ENCODE measurements around the gene PTPRU.
"Not testable (repeated sequence)": the region's sequence is repeated elsewhere in the genome, so short reads cannot be mapped to it uniquely, and the experiment has no call there.

PTPRU gene

DNA sequence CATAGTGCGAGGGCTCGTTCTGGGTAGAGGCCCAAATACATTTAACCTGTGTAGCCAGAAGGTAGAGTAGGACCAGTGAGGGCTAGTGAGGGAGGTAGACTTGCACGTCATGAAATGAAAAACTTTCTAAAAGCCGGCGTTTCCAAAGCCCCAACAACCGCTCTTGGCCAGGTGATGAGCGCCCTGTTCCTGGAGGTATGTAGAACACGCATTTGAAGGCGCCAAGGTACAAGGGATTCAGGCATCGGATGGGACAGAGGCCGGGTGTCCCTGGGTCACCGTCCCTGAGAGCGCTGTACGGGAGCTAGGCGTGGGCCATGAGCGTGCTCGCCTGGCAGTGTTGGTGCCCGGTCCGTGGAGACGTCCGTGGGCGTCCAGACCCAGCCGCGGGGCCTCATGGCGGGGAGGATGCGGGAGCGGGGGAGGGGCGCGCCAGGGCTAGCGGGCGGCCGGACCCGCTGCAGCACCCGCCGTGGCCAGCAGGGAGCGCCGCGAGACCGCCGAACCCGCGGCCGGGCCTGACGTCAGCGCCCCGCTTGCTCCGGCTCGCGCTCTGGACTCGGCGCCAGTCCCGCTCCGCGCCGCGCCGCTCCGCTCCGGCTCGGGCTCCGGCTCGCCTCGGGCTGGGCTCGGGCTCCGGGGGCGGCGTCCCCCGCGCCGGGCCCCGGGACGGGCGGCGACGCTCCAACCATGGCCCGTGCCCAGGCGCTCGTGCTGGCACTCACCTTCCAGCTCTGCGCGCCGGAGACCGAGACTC is at the start of gene PTPRU:
TSS of gene PTPRU (plus strand) at position 568 of the 757 bp plus-strand sequence. CDS start at position 691, 123 bp downstream.
- no peak for DNase-seq

DNA sequence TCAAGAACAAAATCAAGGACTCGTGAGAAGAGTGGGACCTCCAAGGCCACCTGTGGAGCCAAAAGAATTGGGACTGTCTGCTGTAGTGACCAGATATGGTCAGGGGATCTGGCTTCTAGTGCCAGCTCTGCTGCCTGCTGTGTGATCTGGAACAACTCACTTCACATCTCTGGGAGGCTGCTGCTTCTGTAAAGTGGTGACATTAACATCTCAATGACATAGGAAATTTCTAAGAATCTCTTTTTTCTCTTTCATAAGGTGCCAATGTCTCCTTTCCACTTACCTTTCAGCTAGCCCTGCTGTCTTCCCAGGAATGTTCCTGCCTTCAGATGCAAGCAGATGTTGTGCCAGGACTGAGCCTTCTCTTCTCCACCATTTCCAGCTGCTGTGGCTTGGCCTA is 49.6 kb upstream of the PTPRU start:
- DNase-seq, result no peak

DNA sequence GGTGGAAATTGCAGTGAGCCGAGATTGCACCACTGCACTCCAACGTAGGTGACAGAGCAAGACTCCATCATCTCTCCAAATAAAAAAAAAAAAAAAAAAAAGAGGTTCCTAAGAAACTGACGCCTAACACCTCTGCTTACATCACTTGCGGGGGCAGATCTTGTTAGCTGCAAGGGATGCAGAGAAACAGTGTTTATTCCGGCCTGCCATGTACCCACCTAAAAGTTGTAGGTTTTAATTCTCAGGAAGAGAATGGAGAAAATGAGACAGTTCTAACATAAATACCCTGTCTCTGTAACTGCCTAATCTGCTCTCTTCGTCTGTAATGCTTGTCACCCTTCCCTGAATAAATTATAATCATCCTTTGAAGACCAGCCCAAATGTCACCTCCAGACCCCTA is 45.6 kb upstream of the PTPRU start:
- no peak for DNase-seq

DNA sequence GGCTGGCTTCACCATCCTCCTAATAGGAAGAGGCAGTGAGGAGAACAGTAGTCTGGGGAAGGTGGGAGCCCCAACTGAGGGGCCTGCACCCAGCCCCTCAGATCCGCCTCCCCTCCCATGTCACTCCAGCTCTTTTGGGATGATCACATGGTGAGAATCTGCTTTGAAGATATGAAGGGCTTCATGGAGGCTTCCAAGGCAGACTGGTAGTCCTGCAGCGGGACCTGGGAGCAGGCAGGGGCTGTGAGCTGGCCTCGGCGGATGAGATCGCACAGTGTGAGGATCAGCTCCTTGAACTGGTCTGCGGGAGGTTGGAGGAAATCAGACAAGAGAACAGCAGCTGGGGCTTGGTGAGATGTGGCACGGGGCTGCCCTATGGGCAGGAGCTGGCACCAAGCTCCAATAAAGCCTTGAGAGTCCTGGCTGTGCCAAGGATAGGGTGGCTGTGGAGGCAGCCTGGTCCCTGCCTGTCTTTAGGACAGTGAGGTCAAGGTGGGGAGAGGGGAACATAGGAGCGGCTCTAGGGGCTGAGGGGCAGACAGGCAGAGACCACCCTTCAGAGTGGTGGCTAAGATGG is 42.4 kb upstream of the PTPRU start:
- no peak for DNase-seq

DNA sequence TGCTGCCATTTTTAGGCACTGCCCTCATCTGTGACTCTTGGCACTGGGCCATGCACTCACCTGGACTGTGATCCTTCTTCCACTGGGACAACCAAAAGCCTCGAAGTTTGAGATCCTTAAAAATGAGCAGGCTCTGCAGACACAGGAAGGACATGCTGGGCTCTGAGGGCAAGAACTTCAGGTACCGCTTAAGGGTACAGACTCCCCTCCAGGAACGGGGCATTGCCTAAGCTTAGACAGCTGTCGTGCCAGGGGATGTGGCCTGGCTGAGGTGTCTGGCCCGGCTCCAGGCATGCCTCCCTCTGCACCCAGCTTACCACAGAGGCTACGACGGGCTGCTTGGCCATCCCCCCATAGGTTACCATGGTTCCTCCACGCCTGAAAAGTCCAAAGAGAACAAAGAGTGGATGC is 40.4 kb upstream of the PTPRU start:
- DNase-seq, result no peak

DNA sequence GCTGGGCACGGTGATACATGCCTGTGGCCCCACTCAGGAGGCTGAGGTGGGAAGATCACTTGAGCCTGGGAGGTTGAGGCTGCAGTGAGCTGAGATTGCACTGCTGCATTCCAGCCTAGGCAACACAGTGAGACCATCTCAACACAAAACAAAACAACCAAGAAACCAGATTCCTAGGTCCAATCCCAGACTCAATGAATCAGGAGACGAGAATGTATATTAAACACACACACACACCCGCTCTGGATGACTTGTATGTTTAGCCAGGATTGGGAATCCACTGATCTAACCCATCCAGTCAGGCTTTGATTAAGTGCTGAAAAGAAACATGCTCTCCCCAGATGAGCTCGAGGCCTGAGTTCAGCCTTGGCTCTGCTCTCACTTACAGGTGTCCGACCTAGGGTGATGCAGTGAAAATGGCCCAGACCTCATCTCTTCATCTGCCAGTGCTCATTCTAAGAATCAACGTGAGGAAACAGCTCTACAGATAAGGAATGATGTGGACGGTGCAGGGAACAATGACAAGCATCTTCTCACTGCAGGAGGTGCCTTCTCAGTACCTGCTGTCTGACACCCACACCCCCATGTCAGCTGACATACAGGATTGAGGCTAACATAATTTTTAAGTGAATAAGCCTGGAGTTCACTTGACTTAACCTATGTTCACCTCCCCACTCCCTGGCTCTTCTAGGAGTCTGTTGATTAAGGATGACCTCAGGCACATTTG is 39.3 kb upstream of the PTPRU start:
- DNase-seq, result no peak

DNA sequence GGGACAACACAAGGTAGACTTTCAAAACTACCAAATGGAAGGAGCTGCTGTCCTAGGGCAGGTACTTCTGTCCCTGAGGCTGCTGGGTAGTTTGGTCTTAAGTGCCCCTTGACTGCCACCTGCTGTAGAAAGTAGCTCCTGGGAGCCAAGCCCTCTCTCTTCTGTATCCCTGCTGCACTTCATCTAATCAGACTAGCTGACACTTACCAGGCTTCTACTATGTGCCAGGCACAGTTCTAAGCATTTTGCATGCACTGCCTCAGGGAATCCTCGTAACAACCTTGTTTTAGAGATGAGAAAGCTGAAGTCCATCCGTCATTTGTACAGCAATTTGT is 38.8 kb upstream of the PTPRU start:
- no peak for DNase-seq

DNA sequence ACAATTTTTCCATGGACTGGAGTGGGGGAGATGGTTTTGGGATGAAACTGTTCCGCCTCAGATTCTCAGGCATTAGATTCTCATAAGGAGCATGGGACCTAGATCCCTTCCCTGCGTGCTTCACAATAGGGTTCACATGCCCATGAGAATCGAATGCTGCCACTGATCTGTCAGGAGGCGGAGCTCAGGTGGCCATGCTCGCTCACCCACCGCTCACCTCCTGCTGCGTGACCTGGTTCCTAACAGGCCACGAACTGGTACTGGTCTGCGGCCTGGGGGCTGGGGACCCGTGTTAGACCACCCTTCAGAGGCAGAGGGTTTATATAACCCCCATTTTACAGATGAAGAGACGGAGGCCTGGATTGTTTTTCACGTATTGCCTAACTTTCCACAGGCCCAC is 38.3 kb upstream of the PTPRU start:
- no peak for DNase-seq

DNA sequence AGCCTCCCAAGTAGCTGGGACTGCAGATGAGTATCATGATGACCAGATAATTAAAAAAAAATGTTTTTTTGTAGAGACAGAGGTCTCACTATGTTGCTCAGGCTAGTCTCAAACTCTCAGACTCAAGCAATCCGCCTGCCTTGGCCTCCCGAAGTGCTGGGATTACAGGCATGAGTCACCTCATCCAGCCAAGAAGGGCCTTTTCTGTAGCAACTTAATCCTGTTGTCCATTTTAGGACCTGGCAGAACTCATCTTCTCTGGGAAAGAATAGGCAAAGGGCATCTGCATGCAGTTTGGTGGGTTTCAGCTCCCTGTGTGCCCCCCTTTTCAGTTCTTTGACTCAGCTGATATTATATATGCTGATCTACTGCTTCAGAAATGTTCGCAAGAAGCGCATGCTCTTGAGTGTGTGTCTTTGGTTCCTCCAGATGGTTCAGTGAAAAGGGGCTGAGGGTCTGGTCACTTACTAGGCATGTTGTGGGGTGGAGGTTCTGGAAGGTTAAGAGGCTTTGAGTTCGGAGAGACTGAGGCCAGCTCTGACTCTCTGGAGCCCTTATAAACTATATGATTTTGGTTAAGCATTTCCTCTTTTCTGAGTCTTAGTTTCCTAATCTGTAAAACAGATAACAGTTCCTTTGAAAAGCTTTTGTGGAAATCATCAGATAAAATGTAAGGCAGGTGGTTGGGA is 35.3 kb upstream of the PTPRU start:
- no peak for DNase-seq

DNA sequence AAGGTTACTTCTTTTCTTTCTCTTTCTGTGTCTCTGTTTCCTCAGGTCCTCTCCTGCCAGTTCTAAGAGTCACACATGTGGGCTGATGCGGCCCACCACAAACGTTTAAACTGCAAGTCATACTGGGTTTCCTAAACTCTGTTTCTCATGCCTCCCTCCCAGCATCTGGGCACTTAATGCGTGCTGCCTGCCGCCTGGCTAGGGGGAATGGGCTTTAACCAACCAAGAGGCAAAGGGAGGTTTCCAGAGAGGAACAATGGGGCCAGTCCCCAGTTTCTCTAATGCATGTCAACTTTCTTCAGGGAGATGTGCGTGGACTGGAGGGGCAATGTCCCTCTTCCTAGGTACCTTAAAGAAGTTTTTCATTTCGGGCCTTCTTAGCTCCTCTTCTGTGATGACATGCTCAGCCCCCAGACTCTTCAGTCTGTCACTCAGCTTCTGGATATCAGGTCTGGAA is 34.7 kb upstream of the PTPRU start:
- DNase-seq, result no peak

DNA sequence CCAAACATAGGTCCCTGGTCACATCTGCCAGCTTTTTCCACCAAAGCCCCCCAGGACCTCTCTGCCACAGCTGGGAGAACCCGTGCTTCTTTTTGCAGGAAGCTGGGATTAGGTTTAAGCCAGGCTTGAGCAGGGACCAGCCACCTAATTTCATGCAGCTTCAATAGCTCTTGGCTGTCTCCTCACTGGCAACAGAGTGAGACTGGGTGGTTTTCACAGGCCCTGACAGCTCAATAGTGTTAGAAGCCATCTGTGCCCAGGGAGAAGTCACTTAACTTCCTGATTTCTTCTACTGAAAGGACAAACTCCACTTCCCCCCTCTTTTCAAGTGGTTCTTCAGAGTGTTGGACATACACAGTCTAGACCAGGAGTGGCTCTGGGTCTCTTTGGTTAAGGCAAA is 34.3 kb upstream of the PTPRU start:
- DNase-seq, result no peak

DNA sequence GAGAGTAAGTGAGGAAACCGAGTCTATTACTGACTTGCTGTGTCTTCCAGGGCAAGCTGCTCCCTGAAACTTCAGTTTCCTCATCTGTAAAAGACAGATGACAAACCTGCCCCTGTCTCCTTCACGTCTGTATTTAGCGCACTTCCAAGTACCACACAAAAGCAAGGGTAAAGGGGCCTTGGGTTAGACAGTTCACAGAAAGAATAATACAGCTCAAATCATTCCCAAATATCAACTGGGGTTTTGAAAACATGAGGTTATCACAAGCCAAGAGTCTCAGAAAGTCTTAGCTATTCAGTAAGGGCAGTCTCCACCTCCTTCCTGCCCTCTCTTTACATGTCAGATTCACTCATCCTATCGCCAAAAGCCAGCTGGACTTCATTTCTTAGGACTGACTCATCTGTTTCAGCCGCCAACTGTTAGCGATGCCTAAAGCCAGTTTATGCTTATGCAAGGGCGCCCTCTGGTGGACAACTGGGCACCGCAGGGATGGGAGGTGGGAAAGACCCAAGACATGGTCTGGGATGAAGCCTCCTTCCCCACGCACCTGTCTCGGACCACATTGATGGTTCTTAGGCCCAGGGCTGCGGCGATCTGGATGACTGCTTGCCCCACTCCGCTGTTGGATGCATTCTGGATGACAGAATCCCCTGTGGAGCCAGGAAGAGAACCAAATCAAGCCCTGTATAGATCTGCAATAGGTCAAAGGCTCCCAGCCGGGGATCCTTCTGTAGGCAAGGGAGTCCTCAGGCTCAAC is 33.6 kb upstream of the PTPRU start:
- DNase-seq, result peak; percentile 49

DNA sequence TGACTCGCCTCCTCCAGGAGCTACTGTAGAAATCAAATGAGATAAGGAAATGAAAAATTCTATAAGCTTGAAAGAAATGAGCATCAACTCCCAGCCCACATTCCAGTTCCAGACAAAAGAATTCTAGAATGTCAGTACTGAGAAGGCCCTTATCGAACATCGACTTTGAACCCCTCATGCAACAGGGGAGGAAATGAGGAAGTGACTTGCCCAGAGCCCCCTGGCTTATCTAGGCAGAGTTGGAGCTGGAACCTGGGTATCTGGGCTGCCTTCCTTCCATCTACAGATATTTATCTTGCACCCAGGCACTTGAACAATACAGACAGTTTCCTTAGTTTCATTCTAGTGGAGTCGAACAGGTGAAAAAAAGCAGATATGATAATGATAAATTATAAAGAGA is 27.9 kb upstream of the PTPRU start:
- no peak for DNase-seq

DNA sequence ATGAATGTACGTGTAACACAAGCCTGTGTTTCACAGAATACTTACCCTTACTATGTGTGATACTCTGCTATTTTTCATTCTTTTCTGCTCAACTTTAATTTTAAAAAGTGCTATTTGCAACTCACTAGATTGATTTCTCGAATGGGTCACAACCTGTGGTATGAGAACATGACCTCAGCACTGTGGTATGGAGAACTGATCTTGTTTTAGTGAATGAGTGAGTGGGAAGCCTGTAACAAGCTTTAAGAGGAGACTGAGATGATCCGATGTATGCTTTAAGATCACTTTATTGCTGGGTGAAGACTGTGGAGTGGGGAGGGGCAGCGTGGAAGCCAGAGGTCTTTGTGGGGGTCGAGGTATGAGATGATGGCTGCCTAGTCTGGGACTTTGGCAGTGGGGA is 27.1 kb upstream of the PTPRU start:
- no peak for DNase-seq

DNA sequence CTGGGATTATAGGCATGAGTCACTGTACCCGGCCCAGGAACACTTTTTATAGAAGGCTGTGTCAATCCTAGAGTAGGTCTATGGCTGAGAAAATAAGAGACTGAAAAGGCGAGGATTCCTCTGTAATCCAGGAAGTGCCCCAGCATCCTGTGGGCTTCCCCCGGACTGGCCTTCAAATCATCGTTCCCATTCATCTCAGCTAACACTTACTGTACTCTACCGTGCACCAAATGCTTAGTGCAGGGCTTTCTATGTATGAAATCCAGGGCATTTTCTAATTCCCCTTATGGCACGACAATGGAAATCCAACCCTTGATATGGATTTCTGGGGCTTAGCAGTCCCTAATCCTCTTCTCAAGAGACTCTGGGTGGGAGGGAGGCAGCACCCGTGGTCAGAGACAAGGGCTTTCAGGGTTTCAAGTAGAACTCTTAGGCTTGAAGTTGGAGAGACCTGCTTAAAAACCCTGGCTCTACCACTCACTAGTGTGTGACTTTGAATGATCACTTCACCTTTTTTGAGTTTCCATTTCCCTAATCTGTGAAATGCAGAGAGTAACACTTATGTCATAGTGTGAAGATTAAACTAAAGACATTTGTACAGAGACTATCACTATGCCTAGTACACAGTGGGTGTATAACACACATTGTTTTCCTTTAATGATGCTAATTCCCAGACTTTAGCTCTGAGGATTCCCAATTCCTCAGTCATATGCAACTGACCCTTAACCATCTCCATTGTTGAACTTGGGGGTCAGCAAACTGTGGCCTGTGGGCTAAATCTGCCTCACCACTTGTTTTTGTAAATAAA is 25.8 kb upstream of the PTPRU start:
- no peak for DNase-seq

DNA sequence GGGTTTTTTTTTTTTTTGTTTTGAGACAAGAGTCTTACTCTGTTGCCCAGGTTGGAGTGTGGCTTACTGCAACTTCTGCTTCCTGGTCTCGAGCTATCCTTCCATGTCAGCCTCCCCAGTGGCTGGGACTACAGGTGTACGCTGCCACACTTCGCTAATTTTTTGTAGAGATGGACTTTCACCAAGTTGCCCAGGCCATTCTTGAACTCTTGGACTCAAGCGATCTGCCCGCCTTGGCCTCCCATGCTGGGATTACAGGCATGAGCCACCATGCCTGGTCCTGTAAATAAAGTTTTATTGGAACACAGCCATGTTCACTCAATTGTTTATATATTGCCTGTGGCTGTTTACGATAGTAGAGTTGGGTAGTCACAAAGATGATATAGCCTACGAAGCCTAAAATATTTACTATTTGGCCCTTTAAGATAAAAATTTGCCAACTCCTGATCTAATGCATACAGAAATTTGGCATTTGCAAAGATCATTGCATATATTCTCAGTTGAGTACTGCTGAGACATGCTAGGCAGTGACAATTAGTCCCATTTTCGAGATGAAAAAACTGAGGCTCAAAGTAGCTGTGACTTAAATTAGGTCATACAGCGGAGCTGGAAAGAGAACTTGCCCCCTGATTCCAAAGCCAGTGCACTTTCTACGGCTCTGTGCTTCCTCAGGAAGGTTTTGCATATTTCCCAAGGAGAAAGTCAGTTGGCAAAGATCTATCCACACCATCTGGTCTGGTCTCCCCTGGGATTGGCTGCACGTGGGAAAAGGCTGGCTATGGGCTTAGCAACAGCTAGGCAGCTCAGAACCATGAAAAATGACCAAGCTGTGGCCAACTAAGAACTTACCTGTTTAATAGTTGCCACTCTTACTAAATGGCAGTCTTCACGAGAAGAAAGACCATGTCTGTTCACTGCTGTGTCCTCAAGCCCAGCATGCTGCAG is 25.0 kb upstream of the PTPRU start:
- no peak for DNase-seq

DNA sequence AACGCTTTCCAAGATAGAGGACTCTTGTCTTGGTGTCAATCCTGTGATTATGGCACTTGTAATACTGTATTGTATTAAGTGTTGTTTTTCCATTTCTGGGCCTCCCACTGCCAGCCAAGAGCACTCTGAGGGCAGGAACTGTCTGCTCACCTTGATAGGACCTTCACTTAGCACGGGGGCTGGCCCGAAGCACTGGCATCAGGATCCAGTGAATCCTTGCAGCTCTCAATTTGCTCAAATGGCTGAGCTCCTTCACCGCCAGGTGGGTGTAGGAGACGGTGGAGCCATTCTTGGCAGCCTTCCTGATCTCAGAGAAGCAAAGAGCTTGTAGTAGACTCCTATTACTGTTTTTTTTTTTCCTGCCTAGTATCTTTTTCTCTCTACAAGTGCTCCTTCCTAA is 23.3 kb upstream of the PTPRU start:
- no peak for DNase-seq

DNA sequence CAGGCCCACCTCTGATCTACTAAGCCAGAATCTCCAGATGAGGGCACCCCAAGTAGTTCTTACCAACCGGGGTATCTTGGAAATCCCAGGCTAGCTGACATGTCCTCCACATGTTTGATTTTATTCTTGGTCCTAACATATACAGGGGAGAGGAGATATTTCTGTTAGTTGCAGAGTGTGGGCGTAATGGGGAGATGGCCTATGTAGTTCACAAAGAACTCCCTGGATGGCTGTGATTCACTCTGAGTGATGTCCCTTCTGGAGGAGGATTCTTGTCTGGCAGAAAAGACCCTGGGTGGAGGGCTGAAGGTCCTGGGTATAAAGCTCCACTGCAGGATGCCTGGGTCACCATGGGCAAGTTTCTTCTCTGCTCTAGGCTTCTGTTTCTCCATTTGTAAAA is 18.7 kb upstream of the PTPRU start:
- DNase-seq, result no peak

DNA sequence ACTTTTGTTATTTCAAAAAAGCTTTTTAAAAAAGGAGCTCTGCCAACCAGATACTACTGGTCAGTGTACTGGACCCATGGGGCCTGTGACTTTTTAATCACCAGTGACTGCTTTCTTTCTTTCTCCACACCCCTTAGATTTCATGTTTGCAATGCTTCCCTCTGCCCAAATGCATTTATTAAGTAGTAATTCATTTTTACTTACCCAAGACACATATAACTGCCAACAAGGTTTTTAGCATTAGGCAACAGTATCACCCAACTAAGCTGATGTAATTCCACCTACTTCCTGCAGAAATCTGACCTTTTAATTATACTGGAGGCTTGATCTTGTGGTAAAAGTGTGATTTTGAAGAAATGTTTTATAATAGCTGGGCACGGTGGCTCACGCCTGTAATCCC is 18.1 kb upstream of the PTPRU start:
- DNase-seq, result no peak

DNA sequence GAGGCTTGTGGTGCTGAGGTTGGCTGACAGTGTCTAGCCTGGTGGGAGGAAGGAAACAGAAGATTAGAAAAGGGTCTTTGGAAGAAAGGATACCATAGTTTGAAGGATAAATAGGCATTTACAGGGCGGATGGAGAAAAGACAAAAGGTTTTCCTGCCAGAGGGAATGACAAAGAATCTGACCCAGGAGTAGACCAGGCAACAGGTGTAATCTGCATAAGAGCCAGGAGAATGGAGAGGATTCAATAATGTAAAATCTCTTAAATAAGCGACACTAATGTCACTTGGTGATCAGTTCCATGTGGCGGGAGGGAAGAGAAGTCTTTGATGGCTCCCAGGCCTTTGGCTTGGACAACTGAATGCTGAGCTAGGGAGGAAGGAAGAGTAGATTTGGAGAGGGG is 15.0 kb upstream of the PTPRU start:
- DNase-seq, result no peak

DNA sequence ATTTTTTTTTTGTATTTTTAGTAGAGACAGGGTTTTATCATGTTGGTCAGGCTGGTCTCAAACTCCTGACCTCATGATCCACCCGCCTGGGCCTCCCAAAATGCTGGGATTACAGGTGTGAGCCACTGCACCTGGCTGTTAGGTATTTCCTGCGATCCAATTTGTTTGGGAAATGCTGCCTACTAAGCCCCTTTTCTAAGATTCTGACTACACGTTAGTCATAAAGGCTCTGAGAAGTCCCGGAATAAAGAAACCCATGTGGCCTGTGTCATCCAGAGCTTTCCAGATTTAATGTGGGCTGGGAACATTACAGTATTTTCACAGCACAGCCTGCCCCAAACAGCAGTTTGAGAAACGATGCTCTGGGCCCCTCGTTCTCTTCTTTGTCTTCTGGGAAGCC is 14.1 kb upstream of the PTPRU start:
- DNase-seq, result not testable (repeated sequence)
